ENCODE measurements around the gene SPACA6. TPM values are rescaled to one million over a fixed set of nuclear protein-coding genes. Genes with fewer than 3 reads are reported as not detected.

Gene SPACA6
- total and polyA plus RNA-seq, 2 experiments from 2014 or later = 7.7 to 8.0 TPM

GRCh38 chr19:51724543-51724942 lies 31.4 kb downstream of the SPACA6 start:
- Histone ChIP-seq H3K9ac (no peak overlapping the region), H3K27me3 (replicated peaks; ENCODE audit: insufficient read depth) (peaks cover 48% of the 10 kb centered on the region), H3K4me3 (no peak overlapping the region), H3F3A (ENCODE audit: insufficient read depth) (no peaks in the 10 kb centered on the region), H4K20me1 (ENCODE audit: insufficient read depth) (no peaks in the 10 kb centered on the region), H3K9me2 (ENCODE audit: insufficient read depth) (no peaks in the 10 kb centered on the region), H3K79me2 (ENCODE audit: insufficient read depth) (no peaks in the 10 kb centered on the region), H3K36me3 (ENCODE audit: low read depth) (no peaks in the 10 kb centered on the region), H3K4me2 (ENCODE audit: unreplicated experiment) (peak overlapping the region; percentile 4), H2AFZ (no peak overlapping the region), H3K4me1 (ENCODE audit: insufficient read depth) (peaks cover 13% of the 10 kb centered on the region), H3K27ac (no peak overlapping the region), H3K9me3 (ENCODE audit: low read depth) (no peaks in the 10 kb centered on the region)
- 8 to 14% methylated on average over 14 to 15 of the region's 15 CpGs for WGBS, 2 experiments (ENCODE audit: low coverage in 1 of 2, low lambda C conversion rate in 2 of 2, missing lambda C conversion rate in 2 of 2)
- no peak for TF ChIP-seq EZH2 (IDR thresholded peaks at IDR 0.05; ENCODE audit: insufficient read depth, poor library complexity, severe bottlenecking)
- TF ChIP-seq EZH2phosphoT487 (IDR thresholded peaks at IDR 0.05; ENCODE audit: insufficient read depth, low read depth) = no peak
- DNase-seq = peak; percentile 69
- in situ Hi-C loops (cut with MboI) = no loop called here

DNA sequence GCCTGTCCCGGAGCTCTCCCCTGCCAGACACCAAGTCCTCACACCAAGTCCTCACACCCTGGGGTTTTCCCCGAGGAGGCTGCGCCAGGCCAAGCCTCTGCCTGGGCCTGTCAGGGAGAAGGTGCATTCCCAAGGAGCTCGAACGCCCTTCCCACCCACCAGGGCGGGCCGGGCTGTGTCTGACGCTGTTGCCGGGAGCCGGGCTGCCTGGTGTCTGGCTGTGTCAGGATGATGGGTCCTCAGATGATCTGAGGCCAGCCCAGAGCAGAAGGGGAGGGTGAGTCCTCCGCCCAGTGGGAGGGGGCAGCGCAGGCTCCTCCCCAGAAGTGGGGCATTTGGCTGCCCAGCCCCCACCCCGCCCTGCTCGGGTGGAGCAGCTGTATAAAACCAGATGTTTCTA lies 32.9 kb downstream of the SPACA6 start:
- no peak overlapping the region for H3K9ac ChIP-seq
- peak overlapping the region; percentile 11 for H3K27ac ChIP-seq
- peaks cover 13% of the 10 kb centered on the region for H3K4me1 ChIP-seq (ENCODE audit: insufficient read depth)
- H3K4me2 ChIP-seq (ENCODE audit: unreplicated experiment) = no peak overlapping the region
- no peaks in the 10 kb centered on the region for H4K20me1 ChIP-seq (ENCODE audit: insufficient read depth)
- in situ Hi-C loops (cut with MboI) = no loop called here
- no peak overlapping the region for H3K4me3 ChIP-seq
- no peaks in the 10 kb centered on the region for H3K36me3 ChIP-seq (ENCODE audit: low read depth)
- H3K27me3 ChIP-seq (replicated peaks; ENCODE audit: insufficient read depth) = peaks cover 36% of the 10 kb centered on the region
- H3K9me2 ChIP-seq (ENCODE audit: insufficient read depth) = no peaks in the 10 kb centered on the region
- no peaks in the 10 kb centered on the region for H3K9me3 ChIP-seq (ENCODE audit: low read depth)
- peak; percentile 87 for DNase-seq
- H3F3A ChIP-seq (ENCODE audit: insufficient read depth) = no peaks in the 10 kb centered on the region
- H3K79me2 ChIP-seq (ENCODE audit: insufficient read depth) = no peaks in the 10 kb centered on the region
- TF ChIP-seq EZH2 (IDR thresholded peaks at IDR 0.05; ENCODE audit: insufficient read depth, poor library complexity, severe bottlenecking) (no peak), EZH2phosphoT487 (IDR thresholded peaks at IDR 0.05; ENCODE audit: insufficient read depth, low read depth) (no peak)
- WGBS, 2 experiments (ENCODE audit: low coverage in 1 of 2, low lambda C conversion rate in 2 of 2, missing lambda C conversion rate in 2 of 2) = 5 to 7% methylated on average over 10 to 14 of the region's 14 CpGs
- 0 out of 2 replicates have a peak overlapping the region, but pooled peaks have one; percentile 23 for H2AFZ ChIP-seq

- H4K20me1 ChIP-seq (ENCODE audit: insufficient read depth) = no peaks in the 10 kb centered on the region
- H3K4me1 ChIP-seq (ENCODE audit: insufficient read depth) = peaks cover 13% of the 10 kb centered on the region
- no peaks in the 10 kb centered on the region for H3K79me2 ChIP-seq (ENCODE audit: insufficient read depth)
- in situ Hi-C loops (cut with MboI) = no loop called here
- no peak overlapping the region for H2AFZ ChIP-seq
- H3K9ac ChIP-seq = no peak overlapping the region
- TF ChIP-seq EZH2 (IDR thresholded peaks at IDR 0.05; ENCODE audit: insufficient read depth, poor library complexity, severe bottlenecking) (no peak), EZH2phosphoT487 (IDR thresholded peaks at IDR 0.05; ENCODE audit: insufficient read depth, low read depth) (no peak)
- peaks cover 27% of the 10 kb centered on the region for H3K27me3 ChIP-seq (replicated peaks; ENCODE audit: insufficient read depth)
- H3K4me3 ChIP-seq = no peak overlapping the region
- peak; percentile 77 for DNase-seq
- H3K36me3 ChIP-seq (ENCODE audit: low read depth) = no peaks in the 10 kb centered on the region
- H3K4me2 ChIP-seq (ENCODE audit: unreplicated experiment) = no peak overlapping the region
- H3F3A ChIP-seq (ENCODE audit: insufficient read depth) = no peaks in the 10 kb centered on the region
- H3K27ac ChIP-seq = peak overlapping the region; percentile 27; the same call in 1 of the 2 replicates
- WGBS, 2 experiments (ENCODE audit: low coverage in 1 of 2, low lambda C conversion rate in 2 of 2, missing lambda C conversion rate in 2 of 2) = 51 to 59% methylated on average over 7 of the region's 7 CpGs
- no peaks in the 10 kb centered on the region for H3K9me2 ChIP-seq (ENCODE audit: insufficient read depth)
- no peaks in the 10 kb centered on the region for H3K9me3 ChIP-seq (ENCODE audit: low read depth)
Measured at GRCh38 chr19:51727349-51727880, 34.3 kb downstream of the SPACA6 start.

GRCh38 chr19:51729781-51730180 lies 36.7 kb downstream of the SPACA6 start:
- 6 to 7% methylated on average over 2 of the region's 2 CpGs for WGBS, 2 experiments (ENCODE audit: low coverage in 1 of 2, low lambda C conversion rate in 2 of 2, missing lambda C conversion rate in 2 of 2)
- H3K4me1 ChIP-seq (ENCODE audit: insufficient read depth) = peaks cover 8% of the 10 kb centered on the region
- H3K9ac ChIP-seq = no peak overlapping the region
- no peaks in the 10 kb centered on the region for H3F3A ChIP-seq (ENCODE audit: insufficient read depth)
- no peaks in the 10 kb centered on the region for H4K20me1 ChIP-seq (ENCODE audit: insufficient read depth)
- in situ Hi-C loops (cut with MboI) = no loop called here
- H3K27ac ChIP-seq = no peak overlapping the region
- H3K4me3 ChIP-seq = no peak overlapping the region
- H3K9me3 ChIP-seq (ENCODE audit: low read depth) = no peaks in the 10 kb centered on the region
- no peaks in the 10 kb centered on the region for H3K79me2 ChIP-seq (ENCODE audit: insufficient read depth)
- peaks cover 18% of the 10 kb centered on the region; the same call in 1 of the 2 replicates for H3K27me3 ChIP-seq (replicated peaks; ENCODE audit: insufficient read depth)
- no peaks in the 10 kb centered on the region for H3K36me3 ChIP-seq (ENCODE audit: low read depth)
- TF ChIP-seq EZH2phosphoT487 (IDR thresholded peaks at IDR 0.05; ENCODE audit: insufficient read depth, low read depth) (no peak), EZH2 (IDR thresholded peaks at IDR 0.05; ENCODE audit: insufficient read depth, poor library complexity, severe bottlenecking) (no peak)
- H3K9me2 ChIP-seq (ENCODE audit: insufficient read depth) = no peaks in the 10 kb centered on the region
- peak; percentile 58 for DNase-seq
- no peak overlapping the region for H2AFZ ChIP-seq
- H3K4me2 ChIP-seq (ENCODE audit: unreplicated experiment) = no peak overlapping the region
